MM.1S (cell line): Measurements from ENCODE around the gene RIC8A.
A peak's percentile ranks its signal among the peaks of the same experiment; 100 is the strongest.

Experiments
- DNase-seq: peaks from one replicate; pipeline ENCODE4 v3.0.0-alpha.2; 2015
- H2AFZ ChIP-seq: fragments of 300-600 bp; sonication (generic); 2 replicates; pipeline ENCODE4 v1.6.0; 2016; ENCODE audit warnings: antibody characterized with exemption, low read length
- H3F3A ChIP-seq: fragments of 300-600 bp; sonication (generic); 2 replicates; pipeline ENCODE4 v1.6.1; 2016; ENCODE audit warnings: mild to moderate bottlenecking, antibody characterized with exemption, low read length, moderate library complexity, mixed read lengths; ENCODE audit not compliant: insufficient read depth
- H3K27ac ChIP-seq: fragments of 300-600 bp; sonication (generic); 2 replicates; pipeline ENCODE4 v1.5.1; 2016; ENCODE audit warnings: mild to moderate bottlenecking, low read length
- H3K27me3 ChIP-seq: fragments of 300-600 bp; sonication (generic); replicated peaks from 2 replicates; pipeline ENCODE4 v1.6.0; 2016; ENCODE audit warnings: low read length; ENCODE audit not compliant: insufficient read depth
- H3K36me3 ChIP-seq: fragments of 300-600 bp; sonication (generic); replicated peaks from 2 replicates; pipeline ENCODE4 v1.6.1; 2016; ENCODE audit warnings: mild to moderate bottlenecking, low read length, mixed read lengths; ENCODE audit not compliant: insufficient read depth
- H3K4me1 ChIP-seq: fragments of 300-600 bp; sonication (generic); 2 replicates; pipeline ENCODE4 v1.6.1; 2016; ENCODE audit warnings: low read length, mixed read lengths
- H3K4me2 ChIP-seq: fragments of 300-600 bp; sonication (generic); 2 replicates; pipeline ENCODE4 v1.6.0; 2016; ENCODE audit warnings: low read depth, low read length
- H3K4me3 ChIP-seq: fragments of 300-600 bp; sonication (generic); 2 replicates; pipeline ENCODE4 v1.5.1; 2016; ENCODE audit warnings: low read length, mixed read lengths
- H3K79me2 ChIP-seq: fragments of 300-600 bp; sonication (generic); 2 replicates; pipeline ENCODE4 v1.6.1; 2016; ENCODE audit warnings: mixed run types, low read length, mixed read lengths
- H3K9ac ChIP-seq: fragments of 300-600 bp; sonication (generic); 2 replicates; pipeline ENCODE4 v1.6.1; 2016; ENCODE audit warnings: low read length, mixed read lengths
- H3K9me2 ChIP-seq: fragments of 300-600 bp; sonication (generic); replicated peaks from 2 replicates; pipeline ENCODE4 v1.6.1; 2016; ENCODE audit warnings: mild to moderate bottlenecking, low read length, mixed read lengths; ENCODE audit not compliant: insufficient read depth
- H3K9me3 ChIP-seq: fragments of 300-600 bp; sonication (generic); replicated peaks from 2 replicates; pipeline ENCODE4 v1.6.1; 2016; ENCODE audit warnings: mild to moderate bottlenecking, low read length, mixed read lengths; ENCODE audit not compliant: insufficient read depth
- H4K20me1 ChIP-seq: fragments of 300-600 bp; sonication (generic); 2 replicates; pipeline ENCODE4 v1.6.1; 2016; ENCODE audit warnings: mild to moderate bottlenecking, low read length, moderate library complexity, mixed read lengths; ENCODE audit not compliant: insufficient read depth
- CTCF ChIP-seq: fragments of 300-600 bp; sonication (generic); IDR thresholded peaks from 2 replicates; pipeline ENCODE4 v1.5.1; 2016; ENCODE audit warnings: antibody characterized with exemption, low read length, mixed read lengths
- EZH2 ChIP-seq: fragments of 300-600 bp; sonication (generic); optimal IDR thresholded peaks from 2 replicates; pipeline ENCODE3; 2017; ENCODE audit warnings: low read depth, mild to moderate bottlenecking, antibody characterized with exemption, low read length, mixed read lengths
- EZH2phosphoT487 ChIP-seq: fragments of 300-600 bp; sonication (generic); IDR thresholded peaks from 2 replicates; pipeline ENCODE4 v1.6.1; 2018; ENCODE audit warnings: antibody characterized with exemption, low read length

RIC8A gene

GRCh38 chr11:230431-230830 lies 22.9 kb downstream of the RIC8A start:
- Histone ChIP-seq H3K4me1 (peaks cover 1% of the 10 kb centered on the region), H4K20me1 (no peaks in the 10 kb centered on the region), H3K27ac (no peak overlapping the region), H3K9me3 (no peaks in the 10 kb centered on the region), H3K4me2 (no peak overlapping the region), H3F3A (no peaks in the 10 kb centered on the region), H3K36me3 (no peaks in the 10 kb centered on the region), H3K9me2 (no peaks in the 10 kb centered on the region), H3K9ac (no peak overlapping the region), H3K79me2 (no peaks in the 10 kb centered on the region), H3K4me3 (no peak overlapping the region), H3K27me3 (no peaks in the 10 kb centered on the region), H2AFZ (no peak overlapping the region)
- TF ChIP-seq EZH2 = no peak
- TF ChIP-seq EZH2phosphoT487 = no peak
- no peak for TF ChIP-seq CTCF
- no peak for DNase-seq

GRCh38 chr11:232783-233565 lies 25.5 kb downstream of the RIC8A start:
- Histone ChIP-seq H3F3A (peaks cover 4% of the 10 kb centered on the region; the same call in 1 of the 2 replicates), H3K27me3 (no peaks in the 10 kb centered on the region), H3K9me2 (no peaks in the 10 kb centered on the region), H3K27ac (no peak overlapping the region), H2AFZ (no peak overlapping the region), H3K9ac (no peak overlapping the region), H3K4me3 (no peak overlapping the region), H3K4me2 (no peak overlapping the region), H4K20me1 (no peaks in the 10 kb centered on the region), H3K4me1 (peaks cover 7% of the 10 kb centered on the region), H3K36me3 (no peaks in the 10 kb centered on the region), H3K79me2 (peaks cover 12% of the 10 kb centered on the region), H3K9me3 (no peaks in the 10 kb centered on the region)
- no peak for TF ChIP-seq EZH2
- TF ChIP-seq CTCF = no peak
- no peak for TF ChIP-seq EZH2phosphoT487
- DNase-seq = no peak

- no peaks in the 10 kb centered on the region for H3K27me3 ChIP-seq
- H3F3A ChIP-seq = peaks cover 4% of the 10 kb centered on the region; the same call in 1 of the 2 replicates
- H4K20me1 ChIP-seq = no peaks in the 10 kb centered on the region
- TF ChIP-seq EZH2 = no peak
- H3K9me3 ChIP-seq = no peaks in the 10 kb centered on the region
- H3K9ac ChIP-seq = peak overlapping the region; percentile 71; the same call in 1 of the 2 replicates
- H3K36me3 ChIP-seq = no peaks in the 10 kb centered on the region
- no peak overlapping the region for H2AFZ ChIP-seq
- H3K9me2 ChIP-seq = no peaks in the 10 kb centered on the region
- no peak for DNase-seq
- peak overlapping the region; percentile 61 for H3K4me2 ChIP-seq
- H3K79me2 ChIP-seq = peaks cover 34% of the 10 kb centered on the region
- peaks cover 12% of the 10 kb centered on the region for H3K4me1 ChIP-seq
- no peak overlapping the region for H3K27ac ChIP-seq
- H3K4me3 ChIP-seq = peak overlapping the region; percentile 65
Observed at GRCh38 chr11:235180-235579, 27.7 kb downstream of the RIC8A start.

- H3K9me3 ChIP-seq = no peaks in the 10 kb centered on the region
- H3K27me3 ChIP-seq = no peaks in the 10 kb centered on the region
- peak overlapping the region; percentile 71 for H3K9ac ChIP-seq
- no peaks in the 10 kb centered on the region; the same call in 1 of the 2 replicates for H3K36me3 ChIP-seq
- no peak overlapping the region for H3K27ac ChIP-seq
- peaks cover 12% of the 10 kb centered on the region for H3K4me1 ChIP-seq
- peak overlapping the region; percentile 80 for H2AFZ ChIP-seq
- peaks cover 38% of the 10 kb centered on the region for H3K79me2 ChIP-seq
- peak overlapping the region; percentile 61 for H3K4me2 ChIP-seq
- no peak for DNase-seq
- TF ChIP-seq EZH2 = no peak
- TF ChIP-seq EZH2phosphoT487 = no peak
- TF ChIP-seq CTCF = no peak
- H3K9me2 ChIP-seq = no peaks in the 10 kb centered on the region
- peak overlapping the region; percentile 65 for H3K4me3 ChIP-seq
- H4K20me1 ChIP-seq = no peaks in the 10 kb centered on the region
- H3F3A ChIP-seq = peaks cover 4% of the 10 kb centered on the region; the same call in 1 of the 2 replicates
Observed at GRCh38 chr11:235609-235996, 28.1 kb downstream of the RIC8A start.
